IMR-90 (cell line): ENCODE results near the gene GABRB3.

Source experiments
- BHLHE40 ChIP-seq: fragments of 150-350 bp; IDR thresholded peaks from 2 replicates; pipeline ENCODE4 v1.6.1; 2016; ENCODE audit warnings: mild to moderate bottlenecking, low read depth, low read length
- CEBPB ChIP-seq: IDR thresholded peaks from 2 replicates; pipeline ENCODE4 v1.6.1; 2012; ENCODE audit warnings: low read depth, low read length, improper control_type of control experiment
- CTCF ChIP-seq: conservative IDR thresholded peaks from 2 replicates; pipeline ENCODE4 v1.5.1; 2012; ENCODE audit warnings: mild to moderate bottlenecking, low read depth, low read length, improper control_type of control experiment
- FOS ChIP-seq: fragments of 150-350 bp; IDR thresholded peaks from 2 replicates; pipeline ENCODE4 v1.6.1; 2016; ENCODE audit warnings: low read depth, low read length
- MAFK ChIP-seq: IDR thresholded peaks from 2 replicates; pipeline ENCODE4 v1.6.1; 2012; ENCODE audit warnings: low read depth, low read length, improper control_type of control experiment
- MAZ ChIP-seq: IDR thresholded peaks from 2 replicates; pipeline ENCODE4 v1.6.1; 2012; ENCODE audit warnings: low read depth, mild to moderate bottlenecking, low read length, improper control_type of control experiment, moderate library complexity, borderline replicate concordance
- MXI1 ChIP-seq: IDR thresholded peaks from 2 replicates; pipeline ENCODE4 v1.6.1; 2012; ENCODE audit warnings: low read depth, mild to moderate bottlenecking, low read length, moderate library complexity, borderline replicate concordance
- NFE2L2 ChIP-seq: fragments of 150-350 bp; IDR thresholded peaks from 2 replicates; pipeline ENCODE4 v1.6.1; 2016; ENCODE audit warnings: low read depth, mild to moderate bottlenecking, low read length
- POLR2A ChIP-seq: IDR thresholded peaks from 2 replicates; pipeline ENCODE4 v1.6.1; 2012; ENCODE audit warnings: mild to moderate bottlenecking, low read depth, low read length
- RAD21 ChIP-seq: IDR thresholded peaks from 2 replicates; pipeline ENCODE4 v1.6.1; 2012; ENCODE audit warnings: low read length, improper control_type of control experiment
- RFX5 ChIP-seq: IDR thresholded peaks from 2 replicates; pipeline ENCODE4 v1.8.0; 2012; ENCODE audit warnings: low read depth, mild to moderate bottlenecking, low read length, moderate library complexity
- SMC3 ChIP-seq: fragments of 150-350 bp; IDR thresholded peaks from 2 replicates; pipeline ENCODE4 v1.6.1; 2016; ENCODE audit warnings: low read depth, mild to moderate bottlenecking, antibody characterized with exemption, low read length, moderate library complexity
- USF2 ChIP-seq: fragments of 150-350 bp; IDR thresholded peaks from 2 replicates; pipeline ENCODE4 v1.6.1; 2017; ENCODE audit warnings: mild to moderate bottlenecking, antibody characterized with exemption, low read length, low read depth

DNA sequence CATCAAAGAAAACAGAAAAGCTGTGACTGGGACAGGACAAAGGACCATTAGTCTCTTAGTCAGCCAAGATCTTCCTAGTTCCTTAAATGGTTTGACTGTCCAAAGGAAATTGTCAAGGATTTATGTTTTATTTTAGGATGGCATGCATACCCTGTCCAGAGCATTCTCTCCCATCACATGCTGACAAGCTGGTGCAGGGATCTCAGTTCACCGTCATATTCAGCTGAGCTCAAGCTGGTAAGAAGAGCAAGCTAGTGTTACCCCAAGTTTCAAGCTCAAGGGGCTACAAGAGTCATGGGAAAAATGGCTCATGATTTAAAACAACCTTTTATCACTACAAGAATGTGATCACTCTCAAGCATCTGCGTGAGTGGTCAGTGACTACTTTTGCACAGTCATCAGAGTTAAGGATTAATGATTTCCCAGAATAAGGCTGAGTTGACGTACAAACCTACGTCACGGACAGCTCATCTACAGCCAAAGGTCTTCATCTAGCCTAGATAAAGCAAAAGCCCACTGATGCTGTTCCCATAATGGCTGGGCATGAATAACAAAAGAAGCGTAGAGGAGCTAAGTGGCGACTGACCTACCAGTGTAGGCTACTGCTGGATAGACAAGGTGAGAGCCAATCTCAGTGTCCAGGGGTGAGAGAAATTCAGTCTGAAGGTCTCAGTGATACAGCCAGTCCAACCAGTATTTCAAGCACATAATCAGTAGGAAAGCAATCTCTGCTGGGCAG, 157.5 kb downstream of the GABRB3 start:
- TF ChIP-seq CTCF: no peak
- no peak for TF ChIP-seq RFX5
- no peak for TF ChIP-seq CEBPB
- TF ChIP-seq MXI1: no peak
- no peak for TF ChIP-seq POLR2A
- no peak for TF ChIP-seq USF2
- TF ChIP-seq MAFK: no peak
- TF ChIP-seq FOS: no peak
- no peak for TF ChIP-seq NFE2L2
- no peak for TF ChIP-seq BHLHE40
- no peak for TF ChIP-seq MAZ
- no peak for TF ChIP-seq RAD21
- no peak for TF ChIP-seq SMC3
